RWPE2 (cell line): ENCODE data around the gene MRTFB.

Experiments used
- ATAC-seq: fragments of 200-7000 bp; cut with Tn5 transposase; 3 replicates; pipeline ENCODE4 v1.9.1; 2021; ENCODE audit warnings: low read depth
- DNase-seq: peaks from one replicate; pipeline ENCODE4 v3.0.0-alpha.2; 2020; ENCODE audit warnings: low spot score
- H3K27ac ChIP-seq: fragments of 450-650 bp; 2 replicates; pipeline ENCODE4 v1.5.1; 2017; ENCODE audit warnings: mild to moderate bottlenecking; ENCODE audit not compliant: poor library complexity, severe bottlenecking
- H3K27me3 ChIP-seq: fragments of 250-450 bp; sonication (Bioruptor Pico); 2 replicates; pipeline ENCODE4 v1.5.1; 2021; ENCODE audit warnings: mild to moderate bottlenecking, moderate library complexity; ENCODE audit not compliant: insufficient read depth, poor library complexity, severe bottlenecking
- H3K36me3 ChIP-seq: fragments of 250-450 bp; sonication (Bioruptor Pico); 2 replicates; pipeline ENCODE4 v1.5.1; 2020; ENCODE audit warnings: low read depth, mild to moderate bottlenecking, moderate library complexity
- H3K4me1 ChIP-seq: fragments of 250-450 bp; sonication (Bioruptor Pico); 2 replicates; pipeline ENCODE4 v1.5.1; 2021; ENCODE audit warnings: mild to moderate bottlenecking, moderate library complexity; ENCODE audit not compliant: insufficient read depth, poor library complexity, severe bottlenecking
- H3K4me3 ChIP-seq: fragments of 250-450 bp; sonication (Bioruptor Pico); 2 replicates; pipeline ENCODE4 v1.5.1; 2021; ENCODE audit warnings: mild to moderate bottlenecking, moderate library complexity; ENCODE audit not compliant: severe bottlenecking
- H3K9me3 ChIP-seq: fragments of 250-450 bp; sonication (Bioruptor Pico); 2 replicates; pipeline ENCODE4 v1.5.1; 2021; ENCODE audit warnings: mild to moderate bottlenecking, moderate library complexity; ENCODE audit not compliant: severe bottlenecking
- CTCF ChIP-seq: fragments of 450-650 bp; IDR thresholded peaks from one replicate; pipeline ENCODE4 v1.5.1; 2017; ENCODE audit warnings: mild to moderate bottlenecking, moderate library complexity; ENCODE audit not compliant: poor library complexity, severe bottlenecking

MRTFB gene

GRCh38 chr16:14285513-14286367, 214.6 kb downstream of the MRTFB start:
- peak; percentile 82 for ATAC-seq

GRCh38 chr16:14286368-14287230, 215.5 kb downstream of the MRTFB start:
- no peak for TF ChIP-seq CTCF
- Histone ChIP-seq H3K4me1 (no peaks in the 10 kb centered on the region), H3K36me3 (no peaks in the 10 kb centered on the region)

More at GRCh38 chr16:14285513-14286367, 214.6 kb downstream of the MRTFB start:
- no peaks in the 10 kb centered on the region for H3K27me3 ChIP-seq
- peak overlapping the region; percentile 23 for H3K27ac ChIP-seq
- no peak for DNase-seq
- peak overlapping the region; percentile 94 for H3K4me3 ChIP-seq
- no peaks in the 10 kb centered on the region for H3K36me3 ChIP-seq
- H3K4me1 ChIP-seq: no peaks in the 10 kb centered on the region
- TF ChIP-seq CTCF: no peak
- peaks cover 2% of the 10 kb centered on the region for H3K9me3 ChIP-seq

GRCh38 chr16:14289692-14290340, 218.7 kb downstream of the MRTFB start:
- peak; percentile 49 for TF ChIP-seq CTCF
- H3K4me3 ChIP-seq: no peak overlapping the region
- H3K36me3 ChIP-seq: no peaks in the 10 kb centered on the region
- H3K9me3 ChIP-seq: peaks cover 2% of the 10 kb centered on the region
- ATAC-seq: no peak
- no peaks in the 10 kb centered on the region for H3K4me1 ChIP-seq
- no peak overlapping the region for H3K27ac ChIP-seq
- DNase-seq: no peak
- H3K27me3 ChIP-seq: no peaks in the 10 kb centered on the region

More at GRCh38 chr16:14286368-14287230, 215.5 kb downstream of the MRTFB start:
- H3K27me3 ChIP-seq: no peaks in the 10 kb centered on the region
- no peak for ATAC-seq
- no peak overlapping the region for H3K27ac ChIP-seq
- H3K4me3 ChIP-seq: peak overlapping the region; percentile 94
- H3K9me3 ChIP-seq: peaks cover 2% of the 10 kb centered on the region
- DNase-seq: no peak

- Histone ChIP-seq H3K9me3 (peaks cover 2% of the 10 kb centered on the region), H3K4me3 (no peak overlapping the region), H3K27ac (no peak overlapping the region), H3K27me3 (no peaks in the 10 kb centered on the region), H3K4me1 (no peaks in the 10 kb centered on the region), H3K36me3 (no peaks in the 10 kb centered on the region)
- DNase-seq: no peak
- no peak for ATAC-seq
- TF ChIP-seq CTCF: no peak
Measured at GRCh38 chr16:14291286-14291685, 220.2 kb downstream of the MRTFB start.
